NCI-H1694 treated with DMSO at 0.1 percent for 48 hours (cell line): ENCODE measurements around the gene HOMER2.
"Not testable (repeated sequence)": the region's sequence is repeated elsewhere in the genome, so short reads cannot be mapped to it uniquely, and the experiment has no call there.

ENCODE experiments used
- DNase-seq: peaks from one replicate; lab custom pipeline; 2025; lab: John Stamatoyannopoulos, UW

Gene HOMER2

GRCh38 chr15:82952158-82953081 lies at the start of gene HOMER2:
Gene HOMER2, minus strand, starts transcription at chr15:82952720. Its CDS starts 185 bp downstream, at chr15:82952535.
- DNase-seq = no peak

- DNase-seq = not testable (repeated sequence)
These were observed 48.1 kb upstream of the HOMER2 start for GRCh38 chr15:83000672-83001031.

DNA sequence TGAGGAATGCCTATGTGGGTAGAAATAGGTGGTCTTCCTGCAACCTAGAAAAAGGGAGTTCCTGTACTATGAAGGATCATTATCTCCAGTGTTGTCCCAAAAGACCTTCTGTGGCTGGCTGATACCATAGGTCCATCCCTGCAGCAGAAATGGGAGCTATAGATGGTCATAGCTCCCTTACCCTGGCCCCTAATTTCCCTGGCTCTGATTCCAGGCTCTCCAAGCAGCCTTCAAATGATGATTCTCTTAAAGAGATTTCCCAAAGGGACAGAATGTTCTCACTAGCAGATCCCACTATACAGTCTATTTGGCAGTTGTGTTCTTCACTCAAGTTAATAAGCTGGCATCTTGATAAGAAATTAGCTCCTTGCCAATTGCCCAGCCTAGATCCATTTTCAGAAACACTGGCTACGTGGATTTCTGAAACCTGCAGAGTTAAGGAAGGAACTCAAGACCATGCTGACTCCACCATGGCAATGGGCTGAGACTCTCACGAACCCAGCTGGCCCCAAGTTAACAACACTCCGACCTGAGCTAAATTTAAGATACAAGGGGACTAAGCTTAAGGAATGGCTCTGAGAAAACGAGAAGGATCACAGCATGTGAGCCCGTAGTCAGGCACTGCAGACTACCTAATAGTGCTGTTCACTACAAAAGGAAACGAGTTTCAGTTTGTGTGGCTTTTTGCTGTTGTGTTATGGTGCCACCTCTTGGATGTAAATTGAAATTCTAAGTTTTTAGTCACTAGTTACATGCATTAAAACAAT lies 47.6 kb upstream of the HOMER2 start:
- DNase-seq = peak; percentile 65

DNA sequence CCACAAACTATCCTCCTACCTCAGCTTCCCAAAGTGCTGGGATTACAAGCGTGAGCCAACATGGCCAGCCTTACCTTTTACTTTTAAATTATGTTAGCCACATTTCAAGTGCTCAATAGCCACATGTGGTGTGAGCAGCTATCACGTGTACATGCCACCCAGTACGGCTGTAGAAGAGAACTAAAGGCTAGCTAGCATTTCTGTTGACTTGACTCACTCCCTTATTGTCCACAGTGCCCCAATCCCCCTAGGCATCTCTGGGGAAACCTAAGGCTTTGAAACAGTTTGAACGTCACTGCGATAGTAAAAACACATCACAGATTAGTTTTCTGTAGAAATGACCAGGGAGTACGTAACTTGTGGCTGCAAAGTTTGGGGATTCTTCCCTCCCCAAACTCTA lies 46.9 kb upstream of the HOMER2 start:
- no peak for DNase-seq

DNA sequence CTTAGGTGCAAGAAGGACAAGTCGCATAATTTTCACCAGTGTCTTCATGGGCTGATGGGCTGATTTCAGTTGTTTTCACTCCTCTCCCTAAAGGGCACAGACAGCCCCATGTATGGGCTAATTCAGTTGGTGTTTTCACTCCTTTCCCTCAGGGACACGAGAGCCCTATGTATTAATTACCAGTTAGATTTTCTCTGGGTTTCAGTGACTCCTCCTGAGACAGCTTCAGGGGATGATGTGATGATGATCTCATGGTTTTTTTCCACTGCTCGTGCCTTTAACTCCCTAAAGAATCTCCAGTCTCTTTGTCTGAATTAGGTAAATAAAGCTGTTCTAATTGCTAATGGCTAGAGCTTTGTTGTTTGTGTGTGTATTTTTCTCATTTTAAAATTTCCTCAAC lies 43.4 kb upstream of the HOMER2 start:
- DNase-seq = no peak

DNA sequence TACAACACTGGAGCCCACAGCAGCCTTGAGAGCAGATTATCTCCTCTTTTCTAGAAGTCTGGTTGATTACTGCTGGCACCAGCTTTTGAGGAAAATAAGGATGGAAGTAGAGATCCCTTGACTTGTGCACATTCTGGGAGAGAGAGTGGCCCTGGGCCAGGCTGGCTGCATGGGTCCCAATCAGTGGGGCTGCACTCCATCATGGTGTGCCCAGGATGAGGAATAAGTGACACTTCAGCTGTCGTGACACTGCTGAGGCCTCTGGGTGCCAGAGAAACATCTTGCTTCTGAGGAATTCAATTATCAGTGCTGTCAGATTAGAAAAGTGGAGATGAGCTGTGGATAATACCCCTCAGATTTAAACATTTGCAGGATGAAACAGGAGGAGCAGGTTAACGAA lies 42.6 kb upstream of the HOMER2 start:
- DNase-seq = no peak

GRCh38 chr15:82993144-82993543 lies 40.6 kb upstream of the HOMER2 start:
- no peak for DNase-seq

- DNase-seq = no peak
These were observed 40.0 kb upstream of the HOMER2 start for GRCh38 chr15:82992436-82992998.

DNA sequence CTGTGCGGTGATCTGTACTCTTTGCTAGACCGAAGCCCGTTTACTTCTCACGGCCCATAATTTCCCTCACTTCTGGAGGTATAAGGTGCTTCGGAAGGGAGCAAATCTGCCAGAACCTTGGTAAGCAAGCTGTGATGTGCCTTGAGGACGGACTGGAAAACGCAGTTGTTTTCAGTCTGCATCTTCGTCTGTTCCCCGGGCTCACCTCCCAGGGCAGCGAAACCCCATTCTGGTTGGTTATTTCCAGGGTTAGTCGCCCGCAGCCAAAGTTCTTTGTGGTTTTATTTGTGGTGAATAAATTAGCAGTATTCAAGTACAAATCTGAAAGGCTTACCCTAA lies 33.9 kb upstream of the HOMER2 start:
- no peak for DNase-seq

DNA sequence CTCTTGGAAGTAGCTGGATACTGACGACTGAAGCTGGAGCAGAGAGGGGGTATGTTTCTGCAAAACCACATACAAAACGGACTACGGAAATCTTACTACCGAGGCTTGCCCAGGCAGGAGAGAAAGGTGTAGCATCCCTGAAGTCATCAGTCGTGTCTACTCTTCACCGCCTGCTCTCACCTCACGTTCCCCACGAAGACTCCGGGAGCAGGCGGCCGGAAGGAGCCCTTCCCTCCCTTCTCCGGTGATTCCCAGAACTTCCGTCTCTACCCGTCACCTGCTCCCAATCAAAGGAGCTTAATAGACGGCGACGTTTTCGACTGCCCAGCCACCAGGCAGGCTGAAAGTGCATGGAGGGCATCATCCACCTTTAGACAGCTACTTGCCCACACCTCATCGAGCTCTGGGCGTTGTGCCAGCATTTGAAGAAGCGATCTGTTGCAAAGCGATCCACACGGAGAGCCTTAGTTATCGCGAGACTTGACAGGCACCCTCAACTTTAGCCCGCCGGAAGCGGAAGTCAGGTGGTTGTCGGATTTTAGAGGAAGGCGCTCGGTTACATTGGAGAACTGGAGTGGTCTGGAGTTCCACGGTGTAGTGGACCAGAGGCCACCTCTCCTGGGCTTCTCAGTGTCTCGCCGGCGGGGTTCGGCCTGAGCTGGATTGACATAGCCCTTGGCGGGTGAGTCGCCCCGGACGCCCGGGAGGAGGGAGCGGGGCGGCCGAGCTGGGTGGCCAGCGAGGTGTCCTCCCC lies 33.3 kb upstream of the HOMER2 start, which contains the start of gene RAMAC:
RAMAC (plus strand) TSS at position 523 of the 754 bp plus-strand sequence. CDS start 2,809 bp downstream, outside the sequence.
- peak; percentile 91 for DNase-seq

DNA sequence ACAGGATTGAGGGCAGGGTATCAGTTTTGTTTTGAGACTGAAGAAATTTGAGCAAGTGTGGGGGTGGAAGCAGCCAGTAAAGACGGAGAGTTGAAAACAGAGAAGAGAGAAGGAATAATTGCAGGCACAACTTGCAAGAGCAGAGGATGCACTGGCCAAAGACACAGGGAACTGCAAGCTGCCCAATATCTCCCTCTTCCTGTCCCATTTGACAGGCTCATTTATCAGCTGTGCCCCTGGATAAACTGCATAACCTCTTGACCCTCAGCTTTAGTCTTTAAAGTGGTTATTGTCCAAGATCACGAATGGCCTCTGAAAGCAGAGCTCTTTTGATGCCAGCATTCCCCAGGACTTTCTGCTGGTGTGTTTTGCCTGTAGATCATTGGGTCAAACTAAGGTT lies 28.5 kb upstream of the HOMER2 start:
- no peak for DNase-seq

- DNase-seq = no peak
These were observed 27.2 kb upstream of the HOMER2 start for GRCh38 chr15:82979726-82980125.

DNA sequence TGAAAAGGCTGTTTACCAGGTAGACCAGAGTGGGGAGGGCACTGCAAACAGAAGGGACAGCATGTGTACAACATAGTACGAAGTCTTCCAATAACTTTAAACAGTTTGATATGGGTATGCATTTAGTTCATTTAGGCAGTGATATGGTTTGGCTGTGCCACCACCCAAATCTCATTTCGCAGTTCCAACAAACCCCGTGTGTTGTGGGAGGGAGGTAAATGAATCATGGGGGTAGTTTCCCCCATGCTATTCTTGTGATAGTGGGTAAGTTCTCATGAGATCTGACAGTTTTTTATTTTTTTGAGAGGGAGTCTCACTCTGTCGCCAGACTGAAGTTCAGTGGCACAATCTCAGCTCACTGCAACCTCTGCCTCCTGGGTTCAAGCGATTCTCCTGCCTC lies 25.9 kb upstream of the HOMER2 start:
- DNase-seq = no peak

- no peak for DNase-seq
These were observed 24.6 kb upstream of the HOMER2 start for GRCh38 chr15:82977076-82977475.

DNA sequence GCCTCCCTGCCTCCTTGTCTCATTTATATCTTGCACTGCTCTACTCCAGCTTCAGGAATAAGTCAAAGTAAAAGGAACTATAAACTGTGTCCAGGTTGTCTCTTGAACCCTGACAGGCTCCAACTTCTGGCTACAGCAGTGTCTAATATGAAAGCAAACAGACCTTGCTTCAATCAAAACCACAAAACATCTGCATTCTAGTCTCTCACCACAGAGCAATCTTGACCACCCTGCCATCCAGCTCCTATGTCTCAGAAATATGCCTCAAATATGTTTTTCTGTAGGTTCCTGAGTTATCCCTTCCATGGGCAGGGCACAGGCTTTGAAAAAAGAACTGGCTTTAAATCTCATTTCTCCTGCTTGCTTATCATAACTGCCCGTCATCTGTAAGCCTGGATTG lies 20.5 kb upstream of the HOMER2 start:
- no peak for DNase-seq

DNA sequence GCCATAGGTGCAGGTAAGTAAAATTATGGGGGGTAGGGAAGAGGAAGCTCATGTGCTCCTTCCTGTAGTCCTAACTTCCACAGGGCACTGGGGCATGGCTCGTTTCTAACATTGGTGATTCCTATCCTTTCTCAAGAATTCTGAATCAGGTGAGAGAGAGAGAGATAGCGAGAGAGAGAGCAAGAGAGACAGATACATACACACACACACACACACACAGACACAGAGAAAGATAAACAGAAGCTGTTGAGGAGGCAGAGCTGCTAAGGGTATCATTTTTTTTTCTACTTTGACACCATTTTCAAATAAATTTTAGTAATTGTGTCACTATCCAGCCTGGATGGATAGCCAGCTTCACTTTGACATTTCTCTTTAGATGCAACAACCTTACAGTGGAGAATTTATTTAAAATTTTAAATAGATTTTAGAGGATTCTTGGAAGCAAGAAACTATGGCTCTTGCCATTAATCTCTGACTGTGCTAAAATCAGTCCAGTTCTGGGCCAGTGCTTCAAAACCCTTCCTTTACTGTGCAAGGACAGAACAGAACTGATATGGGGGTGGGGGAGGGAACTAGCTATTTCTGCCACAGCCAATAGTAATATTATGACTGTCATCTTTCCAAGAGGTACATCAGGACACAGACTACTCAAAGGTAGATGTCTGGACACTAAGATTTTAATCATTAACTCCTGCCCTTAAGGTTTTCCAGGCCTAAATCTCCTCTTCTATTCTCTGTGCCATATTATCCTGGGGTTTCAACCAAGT lies 18.9 kb upstream of the HOMER2 start:
- DNase-seq = no peak

GRCh38 chr15:82970696-82971095 lies 18.2 kb upstream of the HOMER2 start:
- no peak for DNase-seq

DNA sequence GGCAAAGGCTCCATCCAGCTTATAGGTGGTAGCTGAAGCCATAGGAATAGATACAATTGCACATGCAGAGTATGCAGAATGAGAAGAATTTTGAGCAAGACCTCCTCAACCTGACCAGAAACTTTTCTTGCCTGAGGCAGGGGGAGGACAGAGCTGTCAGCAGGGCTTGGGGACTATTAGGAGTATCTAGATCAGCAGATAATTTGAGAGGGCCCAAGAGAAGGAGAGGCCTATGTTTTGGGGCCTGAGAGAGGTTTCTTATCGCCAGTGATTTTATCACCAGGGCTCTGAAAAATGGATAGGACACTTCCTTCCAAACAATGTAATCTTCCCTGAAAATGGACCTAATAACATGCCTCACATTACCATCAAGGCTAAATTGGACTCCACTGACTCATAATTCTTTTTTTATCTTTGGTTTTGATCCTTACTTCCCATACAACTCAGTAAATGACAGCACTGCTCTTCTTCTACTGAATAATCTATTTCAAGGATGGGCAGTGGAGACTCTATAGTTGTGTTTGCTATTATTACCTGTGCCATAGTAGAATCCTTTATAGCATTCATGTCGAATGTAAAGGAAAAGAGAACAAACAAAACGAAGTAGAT lies 17.7 kb upstream of the HOMER2 start:
- no peak for DNase-seq

GRCh38 chr15:82969353-82969752 lies 16.8 kb upstream of the HOMER2 start:
- DNase-seq = no peak

- DNase-seq = no peak
These were observed 15.5 kb upstream of the HOMER2 start for GRCh38 chr15:82968066-82968465.

GRCh38 chr15:82966671-82967071 lies 14.2 kb upstream of the HOMER2 start:
- DNase-seq = no peak
